GM18519 (cell line): ENCODE data around the gene SKA3.
"Not testable (repeated sequence)": the region's sequence is repeated elsewhere in the genome, so short reads cannot be mapped to it uniquely, and the experiment has no call there.

Experiments
- ATAC-seq: cut with Tn5 transposase; IDR thresholded peaks from one replicate; pipeline ENCODE4 v1.9.1; 2021; ENCODE audit warnings: mild to moderate bottlenecking, moderate library complexity; ENCODE audit not compliant: unreplicated experiment, low FRiP score

Gene SKA3

DNA sequence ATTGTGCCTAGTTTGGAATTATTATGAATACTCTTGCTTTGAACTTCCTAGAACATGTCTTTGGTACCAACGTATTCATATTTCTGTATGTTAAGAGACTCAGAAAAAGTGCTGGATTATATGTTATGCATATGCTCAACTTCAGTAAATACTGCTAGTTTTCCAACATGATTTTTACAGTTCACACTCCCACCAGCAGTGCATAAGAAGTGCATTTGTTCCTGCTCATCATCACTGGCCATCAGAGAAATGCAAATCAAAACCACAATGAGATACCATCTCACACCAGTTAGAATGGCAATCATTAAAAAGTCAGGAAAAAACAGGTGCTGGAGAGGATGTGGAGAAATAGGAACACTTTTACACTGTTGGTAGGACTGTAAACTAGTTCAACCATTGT, 2.6 kb downstream of the SKA3 start:
- ATAC-seq, result not testable (repeated sequence)

DNA sequence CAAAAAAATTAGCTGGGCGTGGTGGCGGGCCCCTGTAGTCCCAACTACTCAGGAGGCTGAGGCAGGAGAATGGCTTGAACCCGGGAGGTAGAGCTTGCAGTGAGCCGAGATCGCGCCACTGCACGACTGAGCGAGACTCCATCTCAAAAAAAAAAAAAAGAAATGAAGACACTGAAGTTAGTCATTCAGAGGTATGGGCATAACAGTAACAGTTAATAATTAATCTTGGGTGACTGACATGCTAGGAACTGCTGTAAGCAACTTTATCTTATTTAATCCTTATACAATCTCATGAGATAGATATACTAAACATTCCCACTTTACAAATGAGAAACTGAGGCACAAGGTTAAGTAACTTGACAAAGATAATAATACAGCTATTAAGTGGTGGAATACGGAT, 4.9 kb downstream of the SKA3 start:
- no peak for ATAC-seq

DNA sequence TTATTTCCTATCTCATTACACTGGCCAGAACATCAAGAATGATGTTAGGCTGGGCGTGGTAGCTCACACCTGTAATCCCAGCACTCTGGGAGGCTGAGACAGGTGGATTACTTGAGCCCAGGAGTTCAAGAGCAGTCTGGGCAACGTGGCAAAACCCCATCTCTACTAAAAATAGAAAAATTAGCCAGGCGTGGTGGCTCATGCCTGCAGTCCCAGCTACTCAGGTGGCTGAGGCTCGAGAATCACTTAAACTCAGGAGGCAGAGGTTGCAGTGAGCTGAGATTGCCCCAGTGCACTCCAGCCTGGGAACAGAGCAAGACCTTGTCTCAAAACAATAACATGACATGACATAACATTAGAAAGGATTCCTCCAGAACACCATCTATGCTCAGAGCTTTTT, 10.7 kb downstream of the SKA3 start:
- not testable (repeated sequence) for ATAC-seq

DNA sequence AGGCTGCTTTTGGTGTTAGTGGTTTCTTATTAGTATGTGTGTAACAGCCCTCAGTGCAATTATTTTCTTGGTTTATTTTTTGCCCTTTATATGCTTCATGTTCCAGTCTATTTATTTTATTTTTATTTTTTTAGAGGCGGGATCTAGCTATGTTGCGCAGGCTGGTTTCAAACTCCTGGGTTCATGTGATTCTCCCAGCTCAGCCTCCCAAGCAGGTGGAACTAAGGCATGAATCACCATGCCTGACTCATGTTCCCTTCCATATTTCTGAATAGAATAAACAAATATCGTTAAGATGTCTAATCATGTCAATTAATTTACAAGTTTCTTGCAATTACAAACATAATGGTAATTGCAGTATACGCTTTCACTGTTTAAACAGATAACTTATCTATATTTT, 11.7 kb downstream of the SKA3 start:
- ATAC-seq, result no peak

DNA sequence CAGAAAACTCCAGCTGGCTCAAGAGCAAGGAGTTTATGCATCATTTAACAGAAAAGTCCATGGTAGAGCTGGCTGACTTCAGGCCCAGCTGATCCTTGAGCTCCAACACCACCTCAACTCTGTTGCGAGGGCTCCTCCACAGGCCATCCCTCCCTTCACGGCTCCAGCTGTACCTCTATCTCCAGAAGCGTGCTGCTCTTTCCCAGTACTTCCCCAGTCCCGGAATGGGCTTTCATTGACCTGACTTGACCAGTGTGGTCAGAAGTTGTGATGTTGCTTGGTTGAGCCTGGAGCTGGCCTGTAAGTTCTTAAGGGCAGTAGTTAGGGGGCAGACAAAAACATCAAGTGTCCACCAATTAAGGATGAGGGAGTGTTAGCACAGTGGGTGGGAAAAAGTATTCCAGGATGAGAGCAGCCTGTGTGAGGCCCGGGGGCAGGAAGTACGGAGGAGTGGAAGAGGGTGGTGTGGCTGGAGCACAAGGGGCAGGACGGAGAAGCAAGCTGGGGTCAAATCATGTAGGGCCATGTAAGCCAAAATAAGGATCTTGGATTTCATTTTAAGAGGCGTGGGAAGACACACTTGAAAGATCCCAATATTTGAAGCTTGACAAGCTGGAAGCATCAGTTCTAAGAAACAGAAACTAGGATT, 24.0 kb downstream of the SKA3 start:
- no peak for ATAC-seq

DNA sequence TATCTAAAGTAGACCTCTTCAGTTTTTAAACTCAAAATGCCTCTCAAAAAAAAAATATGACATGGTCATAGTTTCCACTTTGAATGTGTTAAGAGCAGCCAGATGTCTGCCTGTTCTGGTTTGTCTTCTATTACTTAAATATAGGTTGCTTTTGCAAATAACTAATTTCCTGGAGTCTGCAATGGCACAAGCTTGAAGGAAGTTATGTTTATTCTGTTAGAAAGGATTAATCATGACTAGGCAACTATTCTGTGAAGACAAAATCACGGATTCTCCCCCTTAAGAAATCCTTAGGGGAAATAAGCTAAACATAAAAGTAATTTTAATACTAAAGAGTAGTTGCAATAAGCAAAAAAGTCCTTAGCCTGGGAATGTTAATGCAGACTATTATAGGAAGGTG, 26.3 kb downstream of the SKA3 start:
- ATAC-seq, result no peak

DNA sequence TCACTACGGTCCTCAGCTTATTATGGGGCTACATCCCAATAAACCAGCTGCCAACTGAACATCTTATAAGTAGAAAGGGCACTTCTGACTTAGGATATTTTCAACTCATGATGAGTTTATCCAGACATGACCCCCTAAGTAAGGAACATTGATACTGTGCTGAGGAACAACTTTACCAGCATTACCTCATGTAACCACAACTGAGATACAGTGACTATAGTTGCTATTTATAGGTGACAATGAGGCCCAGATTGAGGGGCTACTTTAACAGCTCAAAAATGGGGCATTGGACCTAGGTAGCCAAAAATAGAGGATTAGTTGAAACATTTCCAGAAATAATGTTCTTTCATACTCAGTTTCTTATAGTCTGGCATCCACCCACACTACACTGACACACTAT, 26.8 kb downstream of the SKA3 start:
- no peak for ATAC-seq

DNA sequence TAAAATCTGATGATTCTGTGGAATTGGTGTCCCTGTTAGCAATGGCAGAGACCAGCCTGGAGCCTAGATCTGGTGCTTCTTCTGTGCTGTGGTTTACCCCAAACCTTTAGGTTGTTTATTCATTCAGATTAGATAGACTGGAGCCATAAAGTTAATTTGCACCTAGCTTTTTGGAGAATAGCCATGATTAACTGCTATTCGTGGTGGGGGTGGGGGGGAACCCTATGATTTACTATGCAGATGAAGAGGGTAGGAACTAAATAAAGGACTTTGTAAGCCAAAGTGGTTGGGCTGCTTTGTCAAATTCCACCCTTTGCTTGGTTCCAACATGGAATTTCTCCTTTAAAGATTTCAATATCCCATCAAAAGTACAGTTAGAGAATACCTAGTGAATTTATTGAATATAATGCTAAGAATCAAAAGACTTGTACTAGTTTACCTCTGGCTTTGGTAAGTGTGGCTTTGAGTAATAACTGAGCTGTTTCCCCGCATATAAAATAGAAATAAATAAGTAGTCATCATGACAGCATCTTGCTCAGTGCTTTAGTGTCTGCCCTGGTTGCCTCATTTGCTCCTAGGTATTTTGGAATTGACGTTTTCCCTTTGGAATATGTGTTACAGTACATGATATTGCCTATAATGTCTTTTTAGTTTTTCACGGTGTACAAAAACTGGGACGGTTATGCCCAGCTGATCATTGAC, 27.6 kb downstream of the SKA3 start:
- ATAC-seq, result no peak

DNA sequence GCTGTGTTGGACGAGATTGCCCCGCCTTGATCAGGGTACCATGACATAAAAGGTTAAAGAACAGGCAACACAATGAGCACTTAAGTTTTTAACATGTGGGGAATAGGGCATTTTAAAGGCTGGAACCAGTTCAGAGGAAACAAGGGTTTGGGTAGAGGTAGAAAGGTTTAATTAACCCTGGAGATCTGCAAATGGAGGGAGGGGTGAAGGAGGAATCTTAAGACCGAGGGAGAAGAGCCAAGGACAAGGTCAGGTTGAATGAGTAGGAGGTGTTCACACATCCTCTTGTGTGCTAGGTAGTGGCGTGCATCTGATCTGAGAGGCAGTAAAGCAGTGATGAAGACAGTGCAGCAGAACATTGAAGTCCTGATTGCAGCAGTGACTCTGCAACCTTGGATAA, 28.5 kb downstream of the SKA3 start:
- no peak for ATAC-seq

DNA sequence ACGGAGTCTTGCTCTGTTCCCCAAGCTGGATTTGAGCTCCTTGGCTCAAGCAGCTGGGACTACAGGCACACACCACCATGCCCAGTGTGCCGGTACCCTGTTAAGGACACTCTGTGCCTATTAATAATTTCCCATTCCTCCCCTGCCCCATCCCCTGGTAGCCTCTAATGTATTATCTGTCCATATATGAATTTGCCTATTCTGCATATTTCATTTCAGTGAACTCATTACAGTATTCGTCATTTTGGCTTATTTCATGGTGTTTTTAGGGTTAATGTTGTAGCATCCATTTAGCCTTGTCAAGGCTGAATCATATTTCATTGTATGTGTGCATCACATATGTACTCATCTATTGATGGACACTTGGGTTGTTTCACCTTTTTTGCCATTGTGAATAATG, 33.6 kb downstream of the SKA3 start:
- no peak for ATAC-seq

DNA sequence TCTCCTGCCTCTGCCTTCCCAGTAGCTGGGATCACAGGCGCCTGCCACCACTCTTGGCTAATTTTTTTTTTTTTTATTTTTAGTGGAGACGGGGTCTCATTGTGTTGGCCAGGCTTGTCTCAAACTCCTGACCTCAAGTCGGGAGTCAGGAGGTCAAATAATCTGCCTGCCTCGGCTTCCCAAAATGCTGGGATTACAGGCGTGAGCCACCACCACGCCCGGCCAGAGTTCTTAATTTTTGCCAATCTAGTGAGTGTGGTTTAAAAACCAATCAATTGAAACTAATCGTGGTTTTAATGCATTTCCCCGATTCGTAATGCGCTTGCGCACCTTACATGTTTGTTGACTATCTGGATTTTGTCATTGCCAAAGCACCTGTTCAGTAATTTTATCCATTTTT, 37.0 kb downstream of the SKA3 start:
- ATAC-seq, result no peak

DNA sequence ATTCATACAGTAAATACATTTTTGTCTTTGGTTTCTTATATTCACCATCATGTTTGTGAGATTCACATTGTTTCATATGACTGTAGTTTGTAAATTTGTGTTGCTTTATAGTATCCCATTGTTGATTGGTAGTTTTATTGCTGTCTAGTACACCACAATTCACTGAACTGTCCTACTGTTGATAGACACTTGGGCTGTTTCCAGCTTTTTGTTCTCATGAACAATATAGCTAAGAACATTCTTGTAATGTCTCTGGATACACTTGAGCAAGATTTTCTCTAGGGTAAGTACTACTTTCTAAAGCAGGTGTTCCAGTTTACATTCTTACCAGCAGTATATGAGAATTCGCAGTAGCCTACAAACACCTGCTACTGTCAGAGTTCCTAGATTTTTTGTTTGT, 37.8 kb downstream of the SKA3 start:
- no peak for ATAC-seq

DNA sequence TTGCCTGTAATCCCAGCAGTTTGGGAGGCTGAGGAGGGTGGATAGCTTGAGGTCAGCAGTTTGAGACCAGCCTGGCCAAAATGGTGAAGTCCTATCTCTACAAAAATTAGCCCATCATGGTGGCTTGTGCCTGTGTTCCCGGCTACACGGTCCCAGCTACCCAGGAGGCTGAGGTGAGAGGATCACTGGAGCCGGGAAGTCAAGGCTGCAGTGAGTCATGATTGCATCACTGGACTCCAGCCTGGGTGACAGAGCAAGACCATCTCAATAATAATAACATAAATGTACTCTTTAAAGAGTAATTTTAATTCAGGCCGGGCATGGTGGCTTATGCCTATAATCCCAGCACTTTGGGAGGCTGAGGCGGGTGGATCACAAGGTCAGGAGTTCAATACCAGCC, 38.7 kb downstream of the SKA3 start:
- no peak for ATAC-seq

DNA sequence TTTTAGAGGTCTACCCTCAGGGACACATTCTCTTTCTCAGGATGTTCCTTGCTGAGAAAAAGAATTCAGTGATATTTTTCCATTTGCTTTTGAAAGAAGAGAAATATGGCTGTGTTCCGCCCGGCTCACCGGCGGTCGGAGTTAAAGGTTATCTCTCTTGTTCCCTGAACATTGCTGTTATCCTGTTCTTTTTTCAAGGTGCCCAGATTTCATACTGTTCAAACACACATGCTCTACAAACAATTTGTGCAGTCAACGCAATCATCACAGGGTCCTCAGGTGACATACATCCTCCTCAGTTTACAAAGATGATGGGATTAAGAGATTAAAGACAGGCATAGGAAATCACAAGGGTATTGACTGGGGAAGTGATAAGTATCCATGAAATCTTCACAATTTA, 40.5 kb downstream of the SKA3 start:
- ATAC-seq, result not testable (repeated sequence)

DNA sequence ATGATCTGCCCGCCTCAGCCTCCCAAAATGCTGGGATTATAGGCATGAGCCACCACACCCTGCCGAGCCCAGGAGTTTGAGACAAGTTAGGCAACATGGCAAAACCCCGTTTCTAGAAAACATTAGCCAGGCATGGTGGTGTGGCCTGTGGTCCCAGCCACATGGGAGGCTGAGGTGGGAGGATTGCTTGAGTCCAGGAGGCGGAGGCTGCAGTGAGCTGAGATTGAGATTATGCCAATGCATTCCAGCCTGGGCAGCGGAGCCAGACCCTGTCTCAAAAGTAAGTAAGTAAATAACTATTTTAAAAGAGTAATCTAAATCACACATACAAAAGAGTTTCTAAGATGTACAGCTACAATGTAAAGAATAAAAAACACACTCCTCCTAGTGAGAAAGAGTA, 41.9 kb downstream of the SKA3 start:
- no peak for ATAC-seq

DNA sequence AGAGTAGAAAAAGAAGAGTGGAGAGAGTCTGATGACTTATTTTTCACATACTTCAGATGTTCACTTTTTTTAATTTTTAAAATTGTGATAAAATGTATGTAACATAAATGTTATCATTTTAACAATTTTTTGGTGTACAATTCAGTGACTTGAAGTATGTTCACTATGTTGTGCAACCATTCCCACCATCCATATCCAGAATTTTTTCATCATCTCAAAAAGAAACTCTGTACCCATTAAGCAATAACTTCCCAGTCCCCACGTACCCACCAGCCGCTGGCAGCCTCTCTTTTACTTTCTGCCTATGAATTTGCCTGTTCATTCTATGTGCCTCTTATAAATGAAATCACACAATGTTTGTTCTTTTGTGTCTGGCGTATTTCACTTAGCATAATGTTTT, 43.3 kb downstream of the SKA3 start:
- ATAC-seq, result no peak

DNA sequence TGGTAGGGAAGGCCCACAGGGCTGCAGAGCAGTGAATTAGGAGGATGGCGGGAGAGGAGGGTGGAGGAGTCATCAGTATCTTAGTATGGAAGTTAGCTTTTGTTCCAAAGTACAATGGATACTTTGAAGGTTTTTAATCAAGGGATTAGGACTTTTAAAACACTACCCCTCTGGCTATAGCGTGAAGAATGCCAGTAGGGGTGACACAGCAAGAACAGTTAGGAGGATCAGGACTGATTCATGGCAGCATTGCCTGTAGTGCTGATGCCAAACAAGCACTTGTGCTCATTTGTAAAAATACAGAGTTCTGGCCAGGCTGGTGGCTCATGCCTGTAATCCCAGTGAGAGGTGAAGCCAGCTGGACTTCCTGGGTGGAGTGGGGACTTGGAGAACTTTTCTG, 46.2 kb downstream of the SKA3 start:
- ATAC-seq, result no peak

DNA sequence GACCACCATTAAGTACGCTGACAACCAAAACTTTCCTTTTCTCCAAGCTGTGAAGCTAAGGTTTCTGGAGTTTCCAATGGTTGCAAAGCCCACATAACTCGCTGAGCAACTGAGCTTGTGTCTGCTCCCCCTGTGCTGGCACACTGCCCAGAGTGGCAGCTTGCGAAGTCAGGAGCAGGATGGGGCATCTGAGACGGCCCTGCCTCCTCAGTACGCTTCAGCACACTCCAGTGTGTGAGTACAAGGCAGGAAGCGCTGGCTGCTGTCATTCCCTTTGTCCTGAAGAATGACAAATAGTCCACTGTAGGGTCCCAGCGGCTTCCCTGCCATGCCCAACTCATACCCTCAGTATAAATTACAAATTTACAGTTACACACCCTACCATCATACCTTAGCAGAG, 51.5 kb downstream of the SKA3 start:
- no peak for ATAC-seq

DNA sequence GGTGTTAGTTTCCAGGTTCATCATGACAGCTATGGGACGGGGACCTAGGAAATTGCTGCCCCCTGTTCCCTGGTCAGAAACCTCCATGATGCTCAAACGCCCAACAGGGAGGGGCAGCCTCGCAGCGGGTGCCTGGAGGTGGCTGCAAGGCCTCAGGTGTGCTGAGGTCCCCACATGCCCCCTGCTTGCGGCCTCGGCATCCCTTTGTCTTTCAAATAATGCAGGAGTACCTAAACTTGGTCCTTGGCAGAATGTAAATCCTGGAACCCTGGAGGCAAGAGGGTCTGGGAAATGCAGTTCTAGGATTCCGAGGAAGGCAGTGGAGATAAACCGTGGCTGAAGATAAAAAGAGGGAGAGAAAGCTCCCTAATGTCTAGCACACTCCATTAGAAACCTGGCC, 52.4 kb downstream of the SKA3 start:
- ATAC-seq, result no peak

DNA sequence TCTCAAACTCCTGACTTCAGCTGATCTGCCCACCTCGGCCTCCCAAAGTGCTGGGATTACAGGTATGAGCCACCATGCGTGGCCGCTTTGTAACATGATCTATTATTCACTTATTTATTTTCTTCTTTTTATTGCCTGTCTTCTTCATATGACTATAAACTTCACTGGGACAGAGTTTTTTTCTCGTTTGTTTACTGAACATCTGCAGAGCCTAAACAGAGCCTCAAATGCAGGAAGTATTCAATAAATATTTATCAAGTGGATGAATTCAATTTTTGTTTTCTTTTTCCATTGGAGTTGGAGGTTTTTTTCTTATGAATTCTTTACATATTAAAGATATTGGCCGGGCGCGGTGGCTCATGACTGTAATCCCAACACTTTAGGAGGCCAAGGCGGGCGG, 54.7 kb downstream of the SKA3 start:
- no peak for ATAC-seq

DNA sequence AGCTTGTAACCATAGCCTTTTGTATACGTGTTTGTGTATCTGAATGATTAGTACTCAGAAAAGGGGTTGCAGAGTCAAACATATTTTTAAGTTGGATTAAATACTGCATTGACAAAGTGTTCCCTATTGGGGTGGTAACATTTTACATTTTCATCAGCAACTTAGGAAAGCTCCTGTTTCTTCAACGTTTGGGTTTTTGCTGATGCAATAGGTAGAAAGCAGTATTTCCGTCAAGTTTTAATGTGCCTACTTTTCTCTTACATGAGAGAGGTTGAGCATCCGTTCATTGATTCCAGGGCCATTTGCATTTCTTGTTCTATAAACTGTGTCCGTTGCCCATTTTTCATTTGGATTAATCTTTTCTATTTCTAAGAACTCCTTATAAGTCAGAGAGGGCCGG, 56.2 kb downstream of the SKA3 start:
- no peak for ATAC-seq

DNA sequence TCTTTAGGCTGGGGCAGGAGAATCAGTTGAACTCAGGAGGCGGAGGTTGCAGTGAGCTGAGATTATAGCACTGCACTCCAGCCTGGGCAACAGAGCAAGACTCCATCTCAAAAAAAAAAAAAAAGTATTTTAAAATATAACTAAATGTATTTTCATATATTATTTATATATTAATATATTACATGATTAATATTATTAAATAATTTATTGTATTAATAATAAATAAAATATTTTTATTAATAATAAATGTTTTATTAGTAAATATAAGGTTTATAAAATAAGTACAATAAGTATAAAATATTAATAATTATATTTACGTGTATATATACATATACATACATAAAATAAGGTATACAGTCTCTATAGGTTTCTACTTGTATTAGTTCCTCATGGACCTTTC, 56.8 kb downstream of the SKA3 start:
- ATAC-seq, result no peak

DNA sequence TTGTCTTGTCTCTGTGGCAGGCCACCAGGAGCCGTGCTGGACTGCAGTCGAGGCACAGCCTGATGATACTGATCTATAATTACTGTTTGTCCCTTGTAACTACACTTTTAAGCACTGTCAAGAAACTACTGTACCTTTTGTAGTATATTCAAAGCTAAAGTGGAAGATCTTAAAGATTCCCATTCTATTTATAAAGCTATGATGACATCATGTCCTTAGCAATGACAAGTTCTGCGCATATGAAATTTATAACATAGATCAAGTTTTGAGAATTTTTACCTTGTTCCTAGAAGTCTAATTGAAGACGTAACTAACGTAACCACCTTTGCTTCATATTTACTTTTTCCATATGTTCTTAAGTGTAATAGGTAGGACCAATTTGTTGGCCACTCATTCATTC, 58.2 kb downstream of the SKA3 start:
- ATAC-seq, result no peak
